Chondrocyte (in vitro differentiated cells): ENCODE results near the gene CHRNG. TPM values are rescaled to one million over a fixed set of nuclear protein-coding genes. Genes with fewer than 3 reads are reported as not detected.

ENCODE experiments used
- DNase-seq: peaks from one replicate; pipeline ENCODE4 v3.0.0; 2021; ENCODE audit warnings: mixed read lengths, low spot score
- H3K27ac Mint-ChIP-seq: one replicate; pipeline ENCODE4 v1.8.0; 2021; ENCODE audit warnings: mild to moderate bottlenecking, moderate library complexity, mixed read lengths; ENCODE audit not compliant: unreplicated experiment
- H3K27me3 Mint-ChIP-seq: 2 replicates; pipeline ENCODE4 v1.8.0; 2021; ENCODE audit warnings: low read depth, mixed read lengths
- H3K36me3 Mint-ChIP-seq: 2 replicates; pipeline ENCODE4 v1.8.0; 2021; ENCODE audit warnings: low read depth, mixed read lengths
- H3K4me1 Mint-ChIP-seq: 2 replicates; pipeline ENCODE4 v1.8.0; 2021; ENCODE audit warnings: low read depth, mild to moderate bottlenecking, mixed read lengths
- H3K4me3 Mint-ChIP-seq: one replicate; pipeline ENCODE4 v1.8.0; 2021; ENCODE audit warnings: mild to moderate bottlenecking, moderate library complexity, mixed read lengths; ENCODE audit not compliant: unreplicated experiment
- H3K9me3 Mint-ChIP-seq: 2 replicates; pipeline ENCODE4 v1.8.0; 2021; ENCODE audit warnings: low read depth, mixed read lengths
- total RNA-seq: library from RNA; stranded (reverse); gene quantifications from 3 replicates; pipeline ENCODE4 v1.2.1, GENCODE V29; 2021
- TF ChIP-seq, protein P1 (sequence below): fragments of 200-600 bp; sonication (generic); IDR thresholded peaks from 2 replicates; pipeline ENCODE4 v1.5.0; 2021; ENCODE audit warnings: antibody characterized with exemption, mild to moderate bottlenecking, moderate library complexity

Gene CHRNG
- total RNA-seq, 1 donor from 2014 or later: not detected

DNA sequence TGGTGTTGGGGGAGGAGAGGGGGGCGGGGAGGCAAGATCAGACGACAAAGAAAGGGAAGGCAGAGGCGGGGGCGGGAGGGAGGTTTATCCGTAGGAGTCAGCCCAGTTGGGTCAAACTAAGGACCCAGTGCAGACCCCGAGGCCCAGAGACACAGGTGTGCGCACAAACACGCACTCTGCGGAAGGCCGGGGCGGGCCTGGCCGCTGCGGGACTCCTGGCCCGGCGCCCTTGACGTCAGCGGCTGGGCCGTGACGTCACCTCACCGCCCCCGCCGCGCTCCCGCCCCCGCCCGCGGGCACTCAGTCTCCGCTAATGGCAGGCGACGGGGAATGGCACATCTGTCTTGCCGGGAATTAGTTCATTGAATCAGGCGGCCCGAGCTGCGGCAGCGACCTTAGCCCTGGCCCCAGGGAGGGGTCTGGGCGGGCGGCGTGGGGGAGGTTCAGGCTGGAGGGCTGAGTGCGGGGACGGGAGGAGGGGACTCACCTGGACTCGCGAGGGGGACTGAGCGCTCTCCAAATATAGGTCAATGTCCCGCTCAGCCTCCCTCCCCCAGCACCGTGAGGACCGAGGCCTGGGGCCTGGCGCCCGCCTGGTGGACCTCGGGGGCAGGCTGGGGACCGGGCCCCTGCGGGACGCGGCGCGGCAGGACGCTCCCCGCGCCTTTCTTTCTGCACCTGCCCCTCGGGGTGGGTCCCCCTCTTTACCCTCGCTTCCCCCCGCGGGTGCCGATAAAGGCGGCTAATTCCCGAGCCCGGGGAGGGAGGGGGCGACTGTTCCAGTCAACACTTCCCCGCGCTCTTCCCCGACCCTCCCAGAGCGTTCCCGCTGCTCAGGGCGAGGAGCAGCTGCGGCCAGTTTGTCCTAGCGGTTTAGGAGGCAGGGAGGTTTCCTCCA, 36.3 kb upstream of the CHRNG start:
- TF ChIP-seq, protein P1, sequence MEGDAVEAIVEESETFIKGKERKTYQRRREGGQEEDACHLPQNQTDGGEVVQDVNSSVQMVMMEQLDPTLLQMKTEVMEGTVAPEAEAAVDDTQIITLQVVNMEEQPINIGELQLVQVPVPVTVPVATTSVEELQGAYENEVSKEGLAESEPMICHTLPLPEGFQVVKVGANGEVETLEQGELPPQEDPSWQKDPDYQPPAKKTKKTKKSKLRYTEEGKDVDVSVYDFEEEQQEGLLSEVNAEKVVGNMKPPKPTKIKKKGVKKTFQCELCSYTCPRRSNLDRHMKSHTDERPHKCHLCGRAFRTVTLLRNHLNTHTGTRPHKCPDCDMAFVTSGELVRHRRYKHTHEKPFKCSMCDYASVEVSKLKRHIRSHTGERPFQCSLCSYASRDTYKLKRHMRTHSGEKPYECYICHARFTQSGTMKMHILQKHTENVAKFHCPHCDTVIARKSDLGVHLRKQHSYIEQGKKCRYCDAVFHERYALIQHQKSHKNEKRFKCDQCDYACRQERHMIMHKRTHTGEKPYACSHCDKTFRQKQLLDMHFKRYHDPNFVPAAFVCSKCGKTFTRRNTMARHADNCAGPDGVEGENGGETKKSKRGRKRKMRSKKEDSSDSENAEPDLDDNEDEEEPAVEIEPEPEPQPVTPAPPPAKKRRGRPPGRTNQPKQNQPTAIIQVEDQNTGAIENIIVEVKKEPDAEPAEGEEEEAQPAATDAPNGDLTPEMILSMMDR: no peak
- Mint-ChIP-seq H3K9me3 (no peaks in the 10 kb centered on the region), H3K36me3 (no peaks in the 10 kb centered on the region), H3K27me3 (peaks cover 47% of the 10 kb centered on the region), H3K4me3 (peak overlapping the region; percentile 55), H3K4me1 (peaks cover 9% of the 10 kb centered on the region), H3K27ac (no peak overlapping the region)
- DNase-seq: no peak

DNA sequence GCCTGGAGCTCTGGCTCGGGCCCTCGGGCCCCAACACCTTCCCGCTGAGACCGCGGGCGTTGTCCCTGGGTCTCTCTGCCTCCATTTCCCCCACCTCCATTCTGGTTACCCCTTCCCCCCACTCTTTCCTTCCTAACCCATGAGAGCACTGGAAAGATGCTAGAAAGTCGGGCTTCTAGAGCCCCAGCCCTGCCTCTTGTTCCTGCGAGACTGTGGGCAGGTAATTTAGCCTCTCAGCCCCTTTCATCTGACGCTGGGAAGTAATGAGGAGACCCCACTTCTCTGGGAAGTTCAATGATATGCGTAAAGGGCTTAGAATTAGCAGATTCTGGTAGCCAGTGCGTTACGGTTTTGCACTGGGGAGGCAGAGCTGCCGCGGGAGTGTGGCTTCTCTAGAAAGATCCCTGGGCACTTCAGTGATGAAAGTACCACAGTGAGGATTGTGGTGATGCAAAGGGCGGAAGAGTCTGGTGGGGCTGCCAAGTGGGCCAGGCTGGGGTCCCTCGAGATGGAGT, 35.6 kb upstream of the CHRNG start:
- peak overlapping the region; percentile 53 for H3K4me3 Mint-ChIP-seq
- no peaks in the 10 kb centered on the region for H3K36me3 Mint-ChIP-seq
- H3K9me3 Mint-ChIP-seq: no peaks in the 10 kb centered on the region
- no peak overlapping the region for H3K27ac Mint-ChIP-seq
- H3K4me1 Mint-ChIP-seq: peaks cover 9% of the 10 kb centered on the region
- DNase-seq: no peak
- TF ChIP-seq, protein P1: no peak
- peaks cover 46% of the 10 kb centered on the region for H3K27me3 Mint-ChIP-seq

DNA sequence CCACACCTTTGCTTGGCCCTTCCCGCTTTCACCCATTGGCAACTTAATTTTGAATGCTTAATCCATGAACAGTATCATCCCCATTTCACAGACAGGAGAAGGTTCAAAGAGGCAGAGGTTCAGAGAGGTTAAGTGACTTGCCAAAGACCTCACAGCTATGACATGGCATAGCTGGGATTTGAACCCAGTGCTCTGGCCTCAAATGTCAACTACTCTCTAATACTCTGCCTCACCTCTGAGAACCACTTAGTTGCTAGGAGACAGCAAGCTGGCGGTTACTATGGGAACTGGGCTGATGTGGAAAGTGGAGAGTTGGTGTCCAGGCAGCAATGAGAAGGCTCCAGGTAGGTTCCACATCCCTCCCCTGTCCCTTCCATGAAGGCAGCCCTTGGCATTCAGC, 35.1 kb upstream of the CHRNG start:
- no peaks in the 10 kb centered on the region for H3K36me3 Mint-ChIP-seq
- H3K4me3 Mint-ChIP-seq: no peak overlapping the region
- peaks cover 47% of the 10 kb centered on the region for H3K27me3 Mint-ChIP-seq
- TF ChIP-seq, protein P1: no peak
- no peak for DNase-seq
- H3K27ac Mint-ChIP-seq: no peak overlapping the region
- H3K9me3 Mint-ChIP-seq: no peaks in the 10 kb centered on the region
- H3K4me1 Mint-ChIP-seq: peaks cover 9% of the 10 kb centered on the region

DNA sequence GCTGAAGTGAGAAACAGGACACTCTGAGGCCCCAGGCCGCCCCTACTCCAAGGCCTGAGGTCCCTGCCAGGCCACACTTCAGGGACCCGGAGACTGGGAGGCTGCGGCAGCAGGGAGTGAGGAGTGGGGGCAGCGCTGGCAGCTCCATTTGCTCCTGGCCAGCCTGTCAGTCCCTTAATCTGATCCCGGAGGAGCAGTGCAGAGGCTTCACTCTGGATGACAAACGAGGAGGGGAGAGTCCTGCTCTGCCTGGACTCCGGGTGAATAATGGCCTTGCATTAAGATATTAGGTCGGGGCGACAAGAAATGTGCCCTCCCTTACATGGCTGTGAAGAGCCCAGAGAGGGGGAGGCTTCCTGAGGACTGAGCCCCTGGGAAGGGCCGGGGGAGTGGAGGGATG, 33.6 kb upstream of the CHRNG start:
- Mint-ChIP-seq H3K4me3 (no peak overlapping the region), H3K27me3 (peaks cover 49% of the 10 kb centered on the region), H3K36me3 (no peaks in the 10 kb centered on the region), H3K27ac (no peak overlapping the region), H3K9me3 (no peaks in the 10 kb centered on the region), H3K4me1 (peaks cover 9% of the 10 kb centered on the region)
- TF ChIP-seq, protein P1: no peak
- DNase-seq: no peak

DNA sequence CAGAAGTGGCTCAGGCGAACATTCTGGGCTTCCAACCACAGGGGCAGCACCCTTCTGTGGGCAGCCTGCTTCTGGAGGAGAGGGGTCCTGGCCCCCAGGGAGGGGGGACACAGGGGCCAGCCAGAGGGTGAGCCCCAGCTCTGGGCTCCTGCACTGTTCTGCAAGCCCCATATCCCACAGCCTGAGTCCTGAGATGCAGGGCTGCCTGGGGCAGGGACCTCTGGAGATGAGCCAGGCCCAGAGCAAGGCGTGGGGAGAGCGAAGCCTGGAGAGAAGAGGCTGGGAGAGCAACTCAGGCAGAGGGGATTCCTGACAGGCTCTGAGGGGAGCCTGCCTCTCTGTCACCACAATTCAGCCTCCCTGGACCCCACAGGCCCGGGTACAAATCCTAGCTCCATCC, 32.8 kb upstream of the CHRNG start:
- Mint-ChIP-seq H3K36me3 (no peaks in the 10 kb centered on the region), H3K27ac (no peak overlapping the region), H3K4me3 (no peak overlapping the region), H3K27me3 (peaks cover 49% of the 10 kb centered on the region), H3K9me3 (no peaks in the 10 kb centered on the region), H3K4me1 (peaks cover 9% of the 10 kb centered on the region)
- no peak for DNase-seq
- TF ChIP-seq, protein P1: no peak
